B cell (primary cell): ENCODE results near the gene CR1L. TPM values are rescaled to one million over a fixed set of nuclear protein-coding genes. Genes with fewer than 3 reads are reported as not detected.
"Not testable (repeated sequence)": the region's sequence is repeated elsewhere in the genome, so short reads cannot be mapped to it uniquely, and the experiment has no call there.

Experiments
- ATAC-seq: fragments of 200-7000 bp; cut with Tn5 transposase; one replicate; pipeline ENCODE4 v1.10.0; 2021; ENCODE audit warnings: low read depth, mild to moderate bottlenecking, moderate number of reproducible peaks, moderate library complexity
- CTCF ChIA-PET: fragments of 350-600 bp; sonication (Branson Sonifier 250); formaldehyde crosslinking; loops from one replicate; lab custom pipeline; 2021; ENCODE audit warnings: antibody characterized with exemption, inconsistent platforms; lab: Charles Lee
- POLR2A ChIA-PET: fragments of 350-600 bp; sonication (Branson Sonifier 250); formaldehyde crosslinking; loops from one replicate; lab custom pipeline; 2021; ENCODE audit warnings: antibody characterized with exemption; lab: Charles Lee
- DNase-seq: peaks from one replicate; pipeline ENCODE4 v3.0.0; 2013
- H2AFZ ChIP-seq: 2 replicates; pipeline ENCODE4 v1.6.1; 2012; ENCODE audit warnings: mild to moderate bottlenecking, low read depth, low read length; ENCODE audit not compliant: insufficient read depth, poor library complexity, severe bottlenecking
- H3K27ac ChIP-seq, 2 donors: 1 replicate in 1 of 2; 2 replicates in 1 of 2; pipeline ENCODE4 v1.5.1; 2012 to 2013; ENCODE audit warnings: low read length in 2 of 2, mild to moderate bottlenecking in 2 of 2, moderate library complexity in 1 of 2
- H3K27me3 ChIP-seq, 4 experiments: fragments of 200-600 bp in 1 of 4; sonication (generic) in 1 of 4; replicated peaks in 1 of 4; 1 replicate in 2 of 4; 2 replicates in 2 of 4; pipeline versions ENCODE4 v1.6.1 to v1.7.0; 2013 to 2016; ENCODE audit warnings: low read length in 3 of 4, mild to moderate bottlenecking in 2 of 4, mixed read lengths in 1 of 4, moderate library complexity in 1 of 4; ENCODE audit not compliant: insufficient read depth in 4 of 4, control insufficient read depth in 3 of 4; ENCODE audit errors: control extremely low read depth in 1 of 4
- H3K36me3 ChIP-seq, 2 experiments: replicated peaks in 1 of 2; 1 replicate in 1 of 2; 2 replicates in 1 of 2; pipeline versions ENCODE4 v1.6.1 to v1.7.1; 2013; ENCODE audit warnings: low read length in 1 of 2; ENCODE audit not compliant: insufficient read depth in 2 of 2, control insufficient read depth in 1 of 2; ENCODE audit errors: control extremely low read depth in 1 of 2, extremely low read depth in 1 of 2
- H3K4me1 ChIP-seq, 2 donors: fragments of 200-600 bp in 1 of 2; sonication (generic) in 1 of 2; 1 replicate in 1 of 2; 2 replicates in 1 of 2; pipeline versions ENCODE4 v1.5.1 to v1.6.1; 2013 to 2017; ENCODE audit warnings: low read length in 2 of 2; ENCODE audit not compliant: control insufficient read depth in 2 of 2, insufficient read depth in 2 of 2
- H3K4me2 ChIP-seq: replicated peaks from 2 replicates; pipeline ENCODE3; 2012; ENCODE audit warnings: mild to moderate bottlenecking, low read depth, low read length; ENCODE audit not compliant: poor library complexity, severe bottlenecking
- H3K4me3 ChIP-seq, 5 experiments: fragments of 200-600 bp in 1 of 5; sonication (generic) in 1 of 5; 1 replicate in 3 of 5; 2 replicates in 2 of 5; pipeline versions ENCODE4 v1.5.1 to v1.7.0; 2011 to 2016; ENCODE audit warnings: low read length in 4 of 5, mild to moderate bottlenecking in 4 of 5, low read depth in 2 of 5, control low read depth in 1 of 5, moderate library complexity in 1 of 5; ENCODE audit not compliant: insufficient read depth in 1 of 5; ENCODE audit errors: control extremely low read depth in 1 of 5, extremely low read depth in 1 of 5
- H3K79me2 ChIP-seq: fragments of 200-600 bp; sonication (generic); one replicate; pipeline ENCODE4 v1.6.0; 2016; ENCODE audit warnings: low read length; ENCODE audit not compliant: control insufficient read depth, insufficient read depth
- H3K9ac ChIP-seq: fragments of 200-600 bp; sonication (generic); 2 replicates; pipeline ENCODE4 v1.6.1; 2017; ENCODE audit warnings: mild to moderate bottlenecking, low read length, moderate library complexity
- H3K9me3 ChIP-seq, 3 donors: one replicate each; pipeline versions ENCODE4 v1.6.1 to v1.7.1; 2013; ENCODE audit warnings: low read length in 2 of 3; ENCODE audit not compliant: control insufficient read depth in 2 of 3, insufficient read depth in 1 of 3; ENCODE audit errors: control extremely low read depth in 1 of 3
- H4K20me1 ChIP-seq: 2 replicates; pipeline ENCODE4 v1.6.0; 2012; ENCODE audit warnings: mild to moderate bottlenecking, low read length; ENCODE audit not compliant: insufficient read depth, control insufficient read depth, poor library complexity, severe bottlenecking
- H3K27ac Mint-ChIP-seq: one replicate; pipeline ENCODE4 v1.8.0; 2021; ENCODE audit warnings: mixed read lengths
- H3K27me3 Mint-ChIP-seq: one replicate; pipeline ENCODE4 v1.8.0; 2021; ENCODE audit warnings: mixed read lengths
- H3K4me1 Mint-ChIP-seq: one replicate; pipeline ENCODE4 v1.8.0; 2021; ENCODE audit warnings: mixed read lengths
- H3K4me3 Mint-ChIP-seq: one replicate; pipeline ENCODE4 v1.8.0; 2021; ENCODE audit warnings: mixed read lengths
- H3K9me3 Mint-ChIP-seq: one replicate; pipeline ENCODE4 v1.8.0; 2022; ENCODE audit warnings: mixed read lengths; ENCODE audit not compliant: insufficient read depth
- CTCF ChIP-seq: fragments of 200-600 bp; IDR thresholded peaks from one replicate; pipeline ENCODE4 v1.8.0; 2022; ENCODE audit warnings: antibody characterized with exemption, mild to moderate bottlenecking
- EZH2 ChIP-seq: IDR thresholded peaks from 2 replicates; pipeline ENCODE4 v1.6.1; 2012; ENCODE audit warnings: borderline replicate concordance, low read depth, mild to moderate bottlenecking, moderate library complexity, low read length; ENCODE audit not compliant: insufficient read depth, poor library complexity, severe bottlenecking
- WGBS: methylation state at CpG from one replicate; pipeline ENCODE4 v1.1.5; 2013; ENCODE audit warnings: missing lambda C conversion rate; ENCODE audit not compliant: insufficient coverage; 5-methylcytosine and 5-hydroxymethylcytosine counted together
- intact Hi-C: fragments of 100-400 bp; cut with micrococcal nuclease; formaldehyde crosslinking; loops from one replicate; pipeline ENCODE4 v1.10.0; 2022
- polyA plus RNA-seq: library from polyadenylated mRNA; depleted of rRNA; stranded (reverse); fragments of >200 nt; gene quantifications from 2 replicates; pipeline ENCODE4 v1.2.3, GENCODE V29; 2012
- total RNA-seq, 2 donors: library from RNA; stranded (reverse); fragments of 120-200 nt in 1 of 2; gene quantifications; 1 replicate in 1 of 2; 2 replicates in 1 of 2; pipeline versions ENCODE4 v1.2.3 to v1.2.4, GENCODE V29; 2013 to 2022

CR1L gene
- total and polyA plus RNA-seq, 2 donors (not counting 1 experiment from before 2014, with no cell fraction given) = 0.07 to 0.59 TPM

DNA sequence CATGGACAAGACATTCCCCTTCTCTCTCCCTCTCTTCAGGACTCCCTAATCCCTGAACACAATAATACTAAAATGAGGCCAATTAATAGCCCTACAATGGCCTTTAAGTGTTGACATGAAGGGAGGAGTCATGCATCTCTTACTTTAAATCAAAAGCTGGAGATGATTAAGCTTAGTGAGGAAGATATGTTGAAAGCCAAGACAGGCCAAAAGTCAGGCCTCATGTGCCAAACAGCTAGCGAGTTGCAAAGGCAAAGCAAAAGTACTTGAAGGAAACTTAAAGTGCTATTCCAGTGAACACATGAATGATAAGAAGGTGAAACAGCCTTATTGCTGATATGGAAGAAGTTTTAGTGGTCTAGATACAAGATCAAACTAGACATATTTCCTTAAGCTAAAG, 57.4 kb downstream of the CR1L start:
- no peaks in the 10 kb centered on the region for H3K79me2 ChIP-seq
- H3K9me3 ChIP-seq = no peaks in the 10 kb centered on the region
- H2AFZ ChIP-seq = no peak overlapping the region
- CTCF ChIA-PET = no interaction called here
- POLR2A ChIA-PET = no interaction called here
- no peaks in the 10 kb centered on the region for H3K36me3 ChIP-seq
- H4K20me1 ChIP-seq = no peaks in the 10 kb centered on the region
- H3K27ac Mint-ChIP-seq = no peak overlapping the region
- H3K4me1 Mint-ChIP-seq = no peaks in the 10 kb centered on the region
- ATAC-seq (no peak), DNase-seq (no peak)
- no peak overlapping the region for H3K4me3 Mint-ChIP-seq
- no peaks in the 10 kb centered on the region for H3K9me3 Mint-ChIP-seq
- H3K4me3 ChIP-seq = no peak overlapping the region
- no peaks in the 10 kb centered on the region for H3K27me3 ChIP-seq
- WGBS = 100% methylated on average over 1 of the region's 1 CpG
- TF ChIP-seq CTCF (no peak), EZH2 (no peak)
- intact Hi-C loops = no loop called here
- no peak overlapping the region for H3K27ac ChIP-seq
- no peaks in the 10 kb centered on the region for H3K4me1 ChIP-seq
- no peak overlapping the region for H3K4me2 ChIP-seq
- no peak overlapping the region for H3K9ac ChIP-seq
- no peaks in the 10 kb centered on the region for H3K27me3 Mint-ChIP-seq

GRCh38 chr1:207703712-207704111, 58.8 kb downstream of the CR1L start:
- TF ChIP-seq EZH2 (no peak), CTCF (no peak)
- Histone ChIP-seq H3K79me2 (no peaks in the 10 kb centered on the region), H2AFZ (no peak overlapping the region), H3K27me3 (no peaks in the 10 kb centered on the region), H3K4me2 (no peak overlapping the region), H3K9me3 (no peaks in the 10 kb centered on the region), H3K4me3 (no peak overlapping the region), H3K36me3 (no peaks in the 10 kb centered on the region), H3K4me1 (no peaks in the 10 kb centered on the region), H4K20me1 (no peaks in the 10 kb centered on the region), H3K9ac (no peak overlapping the region), H3K27ac (no peak overlapping the region)
- no peaks in the 10 kb centered on the region for H3K4me1 Mint-ChIP-seq
- no peak overlapping the region for H3K4me3 Mint-ChIP-seq
- ChIA-PET CTCF (no interaction called here), POLR2A (no interaction called here)
- no peaks in the 10 kb centered on the region for H3K9me3 Mint-ChIP-seq
- ATAC-seq (no peak), DNase-seq (no peak)
- no peaks in the 10 kb centered on the region for H3K27me3 Mint-ChIP-seq
- no peak overlapping the region for H3K27ac Mint-ChIP-seq
- intact Hi-C loops = no loop called here
- 100% methylated on average over 2 of the region's 5 CpGs for WGBS

DNA sequence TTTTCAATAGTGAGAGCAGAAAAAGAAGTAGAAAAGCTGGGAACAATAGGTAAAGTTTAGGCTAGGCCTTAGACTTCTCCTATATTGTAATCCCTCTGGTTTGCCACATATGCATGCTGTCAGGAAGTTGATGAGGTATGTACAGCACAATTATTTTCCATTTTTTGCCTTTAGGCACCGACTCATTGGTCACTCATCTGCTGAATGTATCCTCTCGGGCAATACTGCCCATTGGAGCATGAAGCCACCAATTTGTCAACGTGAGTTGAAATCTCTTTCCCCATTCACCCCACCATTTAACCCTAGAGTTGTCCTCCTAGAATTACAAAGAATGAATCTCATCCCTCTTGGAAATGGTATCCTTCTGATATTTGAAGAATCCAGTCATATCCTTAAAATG, 63.1 kb downstream of the CR1L start:
- H3K4me1 Mint-ChIP-seq, H3K9me3 Mint-ChIP-seq, intact Hi-C loops, H3K27me3 Mint-ChIP-seq, H3K27ac Mint-ChIP-seq, H3K9ac ChIP-seq, H3K9me3 ChIP-seq, H2AFZ ChIP-seq, H3K36me3 ChIP-seq, ATAC-seq, POLR2A ChIA-PET, H4K20me1 ChIP-seq, H3K27me3 ChIP-seq, DNase-seq, H3K4me1 ChIP-seq, H3K4me3 Mint-ChIP-seq, H3K4me2 ChIP-seq, H3K79me2 ChIP-seq, H3K27ac ChIP-seq, H3K4me3 ChIP-seq: not testable (repeated sequence)
- WGBS = 23% methylated on average over 3 of the region's 3 CpGs
- CTCF ChIA-PET = interaction anchor here (0.7 kb wide), 1 partner anchor 9 kb away, joined by 3 read pairs; no protein-coding TSS in a partner anchor
